Gastroesophageal sphincter (tissue), 4 donors: Measurements from ENCODE around the gene CENPI. TPM values are rescaled to one million over a fixed set of nuclear protein-coding genes. Genes with fewer than 3 reads are reported as not detected.

Experiments
- ATAC-seq: fragments of 150-250 bp; one replicate; pipeline ENCODE4 v1.9.1; 2016; ENCODE audit warnings: mild to moderate bottlenecking, moderate library complexity
- H3K27ac ChIP-seq, 4 donors: fragments of 200-600 bp; sonication (generic) in 3 of 4; 1 replicate in 3 of 4; 2 replicates in 1 of 4; pipeline ENCODE4 v1.5.1; 2016 to 2019
- H3K27me3 ChIP-seq: fragments of 200-600 bp; sonication (generic); one replicate; pipeline ENCODE4 v1.5.1; 2019
- H3K36me3 ChIP-seq, 2 donors: fragments of 200-600 bp; sonication (generic); one replicate each; pipeline ENCODE4 v1.5.1; 2019; ENCODE audit warnings: control low read depth in 1 of 2
- H3K4me1 ChIP-seq, 3 donors: fragments of 200-600 bp; sonication (generic); 1 replicate in 2 of 3; 2 replicates in 1 of 3; pipeline ENCODE4 v1.5.1; 2016 to 2019; ENCODE audit warnings: control low read depth in 2 of 3
- H3K4me3 ChIP-seq, 2 donors: fragments of 200-600 bp; sonication (generic); one replicate each; pipeline ENCODE4 v1.5.1; 2019; ENCODE audit warnings: mild to moderate bottlenecking in 1 of 2, moderate library complexity in 1 of 2
- H3K9me3 ChIP-seq, 3 donors: fragments of 200-600 bp; sonication (generic); one replicate each; pipeline ENCODE4 v1.5.1; 2017 to 2019; ENCODE audit warnings: control low read depth in 2 of 3
- CTCF ChIP-seq, 4 experiments: fragments of 200-600 bp in 2 of 4; fragments of 450-650 bp in 2 of 4; sonication (generic) in 1 of 4; IDR thresholded peaks; one replicate each; pipeline ENCODE4 v1.5.1; 2017 to 2019; ENCODE audit warnings: antibody characterized with exemption in 4 of 4, mild to moderate bottlenecking in 2 of 4, moderate library complexity in 2 of 4
- EP300 ChIP-seq: sonication (generic); formaldehyde crosslinking; IDR thresholded peaks from one replicate; pipeline ENCODE4 v1.6.1; 2017; ENCODE audit warnings: antibody characterized with exemption, mild to moderate bottlenecking
- POLR2A ChIP-seq, 2 donors: fragments of 450-650 bp; IDR thresholded peaks; one replicate each; pipeline ENCODE4 v1.6.1; 2017; ENCODE audit warnings: antibody characterized with exemption in 2 of 2, mild to moderate bottlenecking in 2 of 2, moderate library complexity in 1 of 2
- POLR2AphosphoS5 ChIP-seq: sonication (generic); formaldehyde crosslinking; IDR thresholded peaks from one replicate; pipeline ENCODE4 v1.6.1; 2017; ENCODE audit warnings: antibody characterized with exemption
- WGBS, 2 donors: methylation state at CpG; one replicate each; pipeline ENCODE4 v1.1.5; 2018; ENCODE audit warnings: low coverage in 1 of 2; 5-methylcytosine and 5-hydroxymethylcytosine counted together
- total RNA-seq, 4 donors: library from RNA; depleted of rRNA; stranded (reverse); fragments of >200 nt; gene quantifications; one replicate each; pipeline ENCODE4 v1.1.0, GENCODE V29; 2016

The CENPI gene
- total RNA-seq, 4 donors from 2014 or later = 0.93 to 3.1 (median 2.1) TPM

DNA sequence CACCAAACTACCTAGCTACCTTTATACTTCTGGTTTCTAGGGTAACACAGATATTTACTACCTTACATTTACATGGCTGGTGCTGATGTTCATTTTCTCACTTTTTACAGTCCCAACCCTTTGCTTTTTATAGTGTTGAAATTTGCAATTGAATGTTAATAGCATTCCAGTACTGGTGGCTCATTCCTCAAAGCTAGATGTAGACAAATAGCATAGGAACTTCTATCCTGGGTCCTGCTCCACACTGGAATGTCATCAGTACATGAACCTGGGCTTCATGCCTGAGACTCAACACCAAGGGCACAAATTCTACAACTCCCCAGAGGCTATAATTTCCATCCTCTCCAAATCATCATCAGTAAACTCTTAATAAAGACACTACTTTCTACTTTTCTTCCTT, 35.8 kb upstream of the CENPI start:
- TF ChIP-seq POLR2A (IDR thresholded peaks at IDR 0.05) (no peak), CTCF (IDR thresholded peaks at IDR 0.05) (no peak), EP300 (no peak), POLR2AphosphoS5 (no peak)
- ATAC-seq = no peak
- Histone ChIP-seq H3K27ac (no peak overlapping the region), H3K4me1 (no peaks in the 10 kb centered on the region), H3K4me3 (no peak overlapping the region), H3K9me3 (no peaks in the 10 kb centered on the region), H3K36me3 (no peaks in the 10 kb centered on the region), H3K27me3 (no peaks in the 10 kb centered on the region)

DNA sequence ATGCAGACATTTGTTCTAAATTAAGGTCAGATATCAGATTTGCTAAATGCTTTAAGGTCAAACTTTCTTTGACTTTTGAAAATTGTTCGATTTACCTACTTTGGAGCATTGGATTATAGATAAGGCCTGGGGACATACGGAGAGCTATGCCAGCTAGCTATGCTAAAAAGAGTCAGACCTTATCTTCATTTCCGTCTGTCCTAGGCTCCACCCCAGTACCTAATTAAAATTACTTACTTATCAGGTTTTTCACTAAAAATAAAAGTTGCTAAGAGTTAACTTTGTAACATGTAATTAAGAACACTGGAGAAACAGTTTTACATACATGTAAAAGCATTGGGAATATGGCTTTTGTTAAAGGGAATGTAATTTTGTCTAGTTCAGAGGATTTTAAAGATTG, 26.4 kb upstream of the CENPI start:
- H3K4me3 ChIP-seq = no peak overlapping the region
- no peak overlapping the region for H3K27ac ChIP-seq
- no peak for ATAC-seq
- no peaks in the 10 kb centered on the region for H3K4me1 ChIP-seq
- H3K36me3 ChIP-seq = no peaks in the 10 kb centered on the region
- TF ChIP-seq EP300 = no peak
- no peak for TF ChIP-seq POLR2A (IDR thresholded peaks at IDR 0.05)
- no peak for TF ChIP-seq CTCF (IDR thresholded peaks at IDR 0.05)
- no peak for TF ChIP-seq POLR2AphosphoS5
- 84 to 89% methylated on average over 3 of the region's 3 CpGs for WGBS, 2 donors
- no peaks in the 10 kb centered on the region for H3K27me3 ChIP-seq
- no peaks in the 10 kb centered on the region for H3K9me3 ChIP-seq

DNA sequence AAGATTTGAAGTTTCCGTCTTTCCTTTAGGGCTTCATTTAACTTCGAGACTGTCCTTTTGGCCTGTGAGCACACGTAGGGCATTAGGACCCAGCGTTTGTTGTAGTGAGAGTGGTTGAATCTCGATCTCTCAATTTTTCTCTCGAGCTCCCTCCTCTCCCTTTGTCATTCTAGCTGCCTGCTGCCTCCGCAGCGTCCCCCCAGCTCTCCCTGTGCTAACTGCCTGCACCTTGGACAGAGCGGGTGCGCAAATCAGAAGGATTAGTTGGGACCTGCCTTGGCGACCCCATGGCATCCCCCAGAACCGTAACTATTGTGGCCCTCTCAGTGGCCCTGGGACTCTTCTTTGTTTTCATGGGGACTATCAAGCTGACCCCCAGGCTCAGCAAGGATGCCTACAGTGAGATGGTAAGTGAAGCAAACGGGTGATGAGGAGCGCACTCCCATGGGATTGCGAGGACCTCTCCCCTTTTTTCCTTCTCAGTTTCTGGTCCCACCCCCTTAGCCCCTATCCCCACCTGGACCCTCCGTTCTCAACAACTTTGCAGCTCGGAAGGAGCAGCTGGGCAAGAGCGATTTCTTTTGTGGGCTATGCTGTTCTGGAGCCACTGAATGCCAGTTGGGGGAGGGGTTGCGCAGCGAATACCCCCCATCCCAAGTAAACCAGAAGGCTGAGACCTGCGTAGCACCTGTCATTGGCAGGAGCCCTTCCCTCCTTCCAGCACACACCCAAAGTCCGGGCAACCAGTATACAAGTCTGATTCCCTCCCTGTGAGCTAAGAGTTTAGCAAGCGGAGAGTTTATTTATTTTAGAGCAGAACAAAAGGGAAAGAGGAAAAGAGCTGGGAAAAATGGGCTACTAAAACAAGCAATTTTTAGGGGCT, 19.0 kb upstream of the CENPI start, which contains the start of gene TMEM35A:
Gene TMEM35A, plus strand, starts transcription at position 164 of the 883 bp plus-strand sequence. Its CDS starts 124 bp downstream, at position 288.
- 0 to 33% methylated on average over 1 to 10 of the region's 23 CpGs for WGBS, 2 donors
- peak; percentile 71 for ATAC-seq

GRCh38 chrX:101079736-101080270, 18.2 kb upstream of the CENPI start:
- Histone ChIP-seq H3K4me3 (peak overlapping the region; percentile 54 to 55), H3K4me1 (peaks cover 0 to 12% (median 0%) of the 10 kb centered on the region in 3 donors), H3K27ac (peak overlapping the region; percentile 66 to 78 (median 73)), H3K27me3 (no peaks in the 10 kb centered on the region), H3K9me3 (no peaks in the 10 kb centered on the region), H3K36me3 (no peaks in the 10 kb centered on the region)
- TF ChIP-seq EP300 = no peak
- no peak for TF ChIP-seq POLR2A (IDR thresholded peaks at IDR 0.05)
- no peak for TF ChIP-seq POLR2AphosphoS5
- TF ChIP-seq CTCF (IDR thresholded peaks at IDR 0.05) = no peak
- 31 to 40% methylated on average over 2 to 3 of the region's 8 CpGs for WGBS, 2 donors
- ATAC-seq = no peak

More for the DNA sequence above, 19.0 kb upstream of the CENPI start, which contains the start of gene TMEM35A:
- Histone ChIP-seq H3K4me1 (peaks cover 0 to 12% (median 0%) of the 10 kb centered on the region in 3 donors), H3K4me3 (peak within 1 kb of the TSS; percentile 54 to 55), H3K36me3 (no peaks in the 10 kb centered on the region), H3K9me3 (no peaks in the 10 kb centered on the region), H3K27me3 (no peaks in the 10 kb centered on the region), H3K27ac (peak within 1 kb of the TSS; percentile 66 to 78 (median 73))
- no peak for TF ChIP-seq POLR2A (IDR thresholded peaks at IDR 0.05)
- TF ChIP-seq CTCF (IDR thresholded peaks at IDR 0.05) = no peak
- TF ChIP-seq POLR2AphosphoS5 = no peak
- TF ChIP-seq EP300 = no peak
